Glomerular visceral epithelial cell (primary cell): ENCODE results near the gene PRDM16.

Experiments used
- DNase-seq: peaks from one replicate; pipeline ENCODE4 v3.0.0-alpha.2; 2016; ENCODE audit errors: extremely low spot score

Gene PRDM16

GRCh38 chr1:3429320-3429719 is 360.3 kb downstream of the PRDM16 start:
- DNase-seq = no peak

DNA sequence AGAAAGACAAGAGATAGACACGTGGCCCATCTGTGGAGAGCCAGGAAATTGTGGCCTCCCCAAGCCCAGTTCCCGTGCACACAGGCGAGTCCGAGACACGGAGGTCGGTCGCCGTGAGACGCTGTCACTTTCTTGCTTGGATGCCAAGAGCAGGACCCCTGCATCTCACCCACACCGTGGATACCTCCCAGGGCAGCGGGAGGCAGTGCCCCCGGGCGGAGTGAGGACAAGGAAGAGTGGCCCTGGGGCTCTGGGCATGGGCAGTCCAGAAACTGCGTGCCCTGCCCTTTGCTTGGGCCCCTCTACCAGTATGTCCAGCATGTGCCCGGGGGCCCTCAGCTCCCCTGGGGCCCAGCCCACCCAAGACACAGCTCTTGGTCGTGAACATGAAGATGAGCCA is 360.8 kb downstream of the PRDM16 start:
- no peak for DNase-seq

GRCh38 chr1:3430406-3430805 is 361.4 kb downstream of the PRDM16 start:
- no peak for DNase-seq

DNA sequence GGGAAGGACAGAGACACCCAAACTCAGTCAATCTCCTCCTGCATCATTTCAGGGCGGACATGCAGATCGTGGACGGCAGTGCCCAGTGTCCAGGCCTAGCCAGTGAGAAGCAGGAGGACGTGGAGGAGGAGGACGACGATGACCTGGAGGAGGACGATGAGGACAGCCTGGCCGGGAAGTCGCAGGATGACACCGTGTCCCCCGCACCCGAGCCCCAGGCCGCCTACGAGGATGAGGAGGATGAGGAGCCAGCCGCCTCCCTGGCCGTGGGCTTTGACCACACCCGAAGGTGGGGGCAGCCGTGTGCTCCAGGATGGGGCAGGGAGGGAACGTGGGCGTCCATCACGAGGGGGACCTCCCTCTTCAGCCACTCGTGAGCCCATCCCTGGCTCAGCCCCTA is 361.8 kb downstream of the PRDM16 start:
- DNase-seq = no peak

DNA sequence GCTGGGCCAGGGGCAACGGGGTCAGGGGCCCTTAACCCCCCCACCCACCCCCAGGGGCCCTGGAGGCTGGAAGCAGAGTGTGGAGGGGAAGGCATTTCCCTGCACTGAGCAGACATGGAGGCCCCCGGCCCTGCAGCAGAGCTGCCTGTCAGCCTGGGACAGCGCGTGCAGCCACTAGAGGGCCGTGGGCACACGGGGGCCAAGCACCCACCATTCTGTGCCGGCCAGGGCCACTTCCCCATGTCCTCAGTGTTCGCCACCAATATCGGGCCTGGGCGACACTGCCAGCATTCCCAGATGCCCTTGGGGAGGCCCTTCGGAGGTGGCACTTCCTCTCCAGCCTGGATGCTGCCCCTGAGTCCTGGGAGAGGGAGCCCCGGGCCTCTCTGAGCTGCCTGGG is 362.3 kb downstream of the PRDM16 start:
- no peak for DNase-seq

DNA sequence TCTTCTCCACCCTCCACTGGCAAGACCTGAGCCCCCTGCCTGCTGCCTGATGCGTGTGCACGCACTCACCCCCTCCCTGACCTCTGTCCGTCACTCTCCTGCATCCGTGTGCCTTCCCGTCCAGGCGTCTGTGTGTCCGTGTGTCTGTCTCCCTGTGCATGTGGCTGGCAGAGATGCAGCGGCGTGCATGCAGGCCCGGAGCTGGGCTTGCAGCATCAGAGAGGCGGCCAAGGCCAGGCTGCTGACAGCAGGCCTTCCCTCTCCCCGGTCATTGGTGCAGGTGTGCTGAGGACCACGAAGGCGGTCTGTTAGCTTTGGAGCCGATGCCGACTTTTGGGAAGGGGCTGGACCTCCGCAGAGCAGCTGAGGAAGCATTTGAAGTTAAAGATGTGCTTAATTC is 362.7 kb downstream of the PRDM16 start:
- DNase-seq = no peak

- DNase-seq = no peak
Observed at GRCh38 chr1:3432306-3432705, 363.3 kb downstream of the PRDM16 start.

- DNase-seq = no peak
Observed at GRCh38 chr1:3433076-3433475, 364.1 kb downstream of the PRDM16 start.

DNA sequence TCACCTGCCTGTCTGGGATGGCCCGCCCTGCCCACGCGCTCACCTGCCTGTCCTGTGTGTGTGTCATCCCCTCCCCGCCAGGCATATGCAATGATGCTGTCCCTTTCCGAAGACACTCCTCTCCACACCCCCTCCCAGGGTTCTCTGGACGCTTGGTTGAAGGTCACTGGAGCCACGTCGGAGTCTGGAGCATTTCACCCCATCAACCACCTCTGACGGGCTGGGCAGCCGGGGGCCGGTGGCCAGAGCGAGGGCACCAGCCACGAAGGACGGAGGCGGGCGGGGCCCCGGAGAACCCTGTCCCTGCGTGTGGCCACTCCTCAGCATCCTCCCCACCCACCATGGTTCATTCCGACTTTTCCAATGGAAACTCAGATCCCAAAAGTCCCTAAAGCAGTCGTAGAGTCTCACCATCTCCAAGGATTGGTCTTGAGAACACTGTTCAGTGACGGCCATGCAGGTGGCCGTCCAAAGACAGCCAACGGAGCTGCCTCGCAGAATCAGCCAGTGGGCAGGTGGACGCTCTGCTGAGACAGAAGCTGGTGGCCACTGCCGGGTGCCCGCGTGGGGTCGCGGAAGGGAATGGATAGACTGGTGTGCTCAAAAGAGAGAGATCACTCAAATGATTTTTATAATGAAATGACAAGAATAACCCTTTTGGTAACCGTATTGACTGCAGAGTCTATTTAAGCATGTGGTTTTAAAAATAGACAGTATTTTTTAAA is 364.8 kb downstream of the PRDM16 start:
- no peak for DNase-seq

DNA sequence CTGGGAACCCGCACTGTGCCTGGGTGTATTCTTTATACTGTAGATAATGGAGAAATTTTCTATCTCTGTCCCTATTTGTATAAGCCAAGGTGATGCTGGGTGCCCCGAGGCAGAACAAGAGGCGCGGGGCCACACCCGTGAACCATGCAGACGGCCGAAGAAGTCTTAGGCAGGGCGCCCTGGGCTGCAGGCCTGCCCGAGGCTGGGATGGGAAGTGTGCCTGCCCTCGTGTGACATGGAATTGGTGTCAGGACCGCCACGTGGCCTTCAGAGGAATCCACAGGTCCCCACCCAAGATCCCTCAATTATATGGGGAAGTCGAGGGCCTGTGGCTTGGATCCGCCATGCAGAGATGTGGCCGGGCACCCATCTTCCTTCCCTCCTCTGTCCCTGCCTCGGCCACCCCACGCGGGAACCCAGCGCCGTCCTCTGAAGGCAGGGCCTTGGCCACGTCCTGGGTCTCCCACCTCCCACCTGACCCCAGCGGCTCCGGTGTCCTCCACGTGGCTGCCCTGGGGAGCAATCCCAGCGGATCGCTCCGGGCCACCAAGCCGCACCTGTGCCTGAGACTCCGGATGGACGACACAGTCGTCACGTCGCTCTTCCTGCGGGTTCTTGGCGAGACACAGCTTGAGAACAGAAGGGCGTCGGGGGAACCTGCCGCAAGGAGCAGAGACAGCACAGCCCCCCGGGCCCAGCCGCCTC is 365.6 kb downstream of the PRDM16 start:
- DNase-seq = no peak

DNA sequence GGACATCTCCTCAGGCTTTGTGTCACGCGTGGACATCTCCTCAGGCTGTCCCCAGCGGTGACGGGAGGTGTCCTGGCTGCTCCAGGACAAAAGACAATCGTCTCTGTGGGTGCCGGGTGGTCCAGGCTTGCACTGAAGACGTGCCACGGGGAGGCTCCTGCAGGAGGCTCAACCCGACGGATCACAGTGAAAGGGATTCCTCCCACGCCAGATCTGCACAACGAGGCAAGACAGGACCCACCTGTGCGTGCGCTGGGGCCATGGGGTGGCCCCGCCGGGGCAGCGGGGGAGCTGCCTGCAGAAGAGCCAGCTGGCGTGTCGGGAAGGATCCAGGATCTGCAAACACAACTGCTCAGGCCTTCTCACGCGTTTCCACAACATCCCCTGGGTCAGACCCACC is 366.7 kb downstream of the PRDM16 start:
- DNase-seq = no peak

- DNase-seq = no peak
Observed at GRCh38 chr1:3436451-3436850, 367.4 kb downstream of the PRDM16 start.

DNA sequence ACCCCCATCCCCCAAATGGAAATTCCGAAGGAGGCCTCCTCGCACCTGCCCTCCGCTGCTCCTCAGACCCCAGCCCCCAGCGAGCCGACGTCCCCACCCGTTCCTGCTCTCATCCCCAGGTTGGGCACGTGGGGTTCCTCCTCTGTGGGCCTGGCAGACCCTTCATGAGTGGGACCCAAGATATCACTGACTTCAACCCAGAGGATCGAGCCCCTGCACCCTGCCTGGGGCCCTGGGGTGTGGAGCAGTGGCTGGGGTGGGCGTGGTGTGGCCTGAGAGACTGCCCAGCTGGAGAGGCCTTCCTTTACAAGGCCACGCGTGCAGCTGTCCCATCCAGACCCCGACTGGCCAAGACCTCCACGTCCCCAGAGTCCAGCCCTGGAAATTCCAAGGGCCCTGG is 367.9 kb downstream of the PRDM16 start:
- no peak for DNase-seq

- DNase-seq = no peak
Observed at GRCh38 chr1:3438661-3439180, 369.7 kb downstream of the PRDM16 start.

DNA sequence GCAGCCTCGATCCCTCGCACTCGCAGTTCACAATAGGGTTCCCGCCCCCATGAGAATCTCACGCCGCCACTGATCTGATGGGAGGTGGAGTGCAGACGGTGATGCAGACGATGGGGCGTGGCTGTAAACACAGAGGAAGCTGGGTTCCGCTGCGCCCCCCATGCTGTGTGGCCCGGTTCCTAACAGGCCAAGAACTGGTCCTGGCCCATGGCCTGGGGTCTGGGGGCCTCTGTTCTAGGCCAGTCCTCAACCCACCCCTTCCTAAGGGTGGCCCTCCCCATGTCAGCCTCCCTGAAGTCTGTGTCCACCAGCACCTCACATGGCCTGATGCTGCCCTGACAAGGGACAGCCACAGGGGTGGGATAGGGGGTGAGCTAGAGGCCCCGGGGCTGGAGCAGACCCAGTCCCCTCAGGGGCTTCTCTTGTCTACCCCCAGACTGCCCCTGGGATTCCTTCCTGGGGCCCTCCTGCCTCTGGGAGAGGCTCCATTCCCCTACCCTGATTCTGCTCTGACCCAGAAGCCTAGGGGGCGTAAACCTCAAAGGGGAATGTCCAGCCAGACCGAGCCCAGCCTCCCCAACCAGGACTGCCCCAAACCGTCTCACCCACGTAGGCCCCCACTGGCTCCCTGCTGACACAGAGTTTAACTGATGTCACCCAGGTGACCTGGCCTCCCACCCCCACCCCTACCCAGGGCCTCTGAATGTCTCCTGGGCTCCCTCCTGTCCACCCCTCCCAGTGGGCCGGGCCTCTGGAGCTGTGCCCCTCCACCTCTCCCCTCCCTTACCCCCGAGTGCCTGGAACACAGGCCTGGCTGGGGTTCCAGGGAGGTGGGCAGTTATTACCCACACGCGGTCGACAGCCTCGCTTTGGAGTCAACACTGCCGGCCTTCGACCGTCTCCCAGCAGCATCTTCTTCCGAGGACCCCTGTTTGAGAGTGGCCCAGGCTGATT is 370.6 kb downstream of the PRDM16 start:
- DNase-seq = no peak

GRCh38 chr1:3440300-3440681 is 371.3 kb downstream of the PRDM16 start:
- DNase-seq = no peak

DNA sequence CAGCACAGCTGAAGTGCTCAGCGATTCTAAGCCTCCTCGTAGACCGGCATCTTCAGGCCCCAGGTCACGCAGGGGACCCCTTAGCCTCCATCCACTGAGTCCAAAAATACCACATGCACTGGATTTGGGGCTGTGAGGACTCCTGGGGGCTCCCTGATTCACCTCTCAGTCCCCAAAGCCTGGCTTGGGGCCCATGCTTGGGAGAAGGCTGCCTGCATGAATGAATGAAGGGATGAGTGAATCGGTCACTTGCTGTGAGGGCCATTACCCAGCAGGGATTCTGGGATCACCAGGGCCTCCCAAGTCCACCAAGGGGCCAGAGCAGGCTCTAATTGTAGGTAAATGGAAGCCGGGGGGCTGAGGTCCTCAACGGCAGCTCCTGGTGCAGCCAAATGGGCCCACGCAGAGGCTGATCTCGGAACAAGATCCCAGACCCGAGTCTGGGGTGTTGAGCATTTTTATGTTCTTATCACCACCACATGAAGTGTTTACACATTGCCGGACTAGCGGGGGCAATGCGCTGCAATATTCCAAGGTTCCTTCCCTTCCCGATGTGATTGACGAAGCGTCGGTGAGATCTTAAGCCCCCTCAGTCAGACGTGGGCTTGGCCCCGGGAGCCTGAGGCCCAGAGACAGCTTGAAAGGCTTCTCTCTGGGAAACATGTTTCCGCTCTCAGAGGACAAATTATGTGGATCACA is 371.9 kb downstream of the PRDM16 start:
- DNase-seq = no peak

- DNase-seq = no peak
Observed at GRCh38 chr1:3441410-3441847, 372.4 kb downstream of the PRDM16 start.

DNA sequence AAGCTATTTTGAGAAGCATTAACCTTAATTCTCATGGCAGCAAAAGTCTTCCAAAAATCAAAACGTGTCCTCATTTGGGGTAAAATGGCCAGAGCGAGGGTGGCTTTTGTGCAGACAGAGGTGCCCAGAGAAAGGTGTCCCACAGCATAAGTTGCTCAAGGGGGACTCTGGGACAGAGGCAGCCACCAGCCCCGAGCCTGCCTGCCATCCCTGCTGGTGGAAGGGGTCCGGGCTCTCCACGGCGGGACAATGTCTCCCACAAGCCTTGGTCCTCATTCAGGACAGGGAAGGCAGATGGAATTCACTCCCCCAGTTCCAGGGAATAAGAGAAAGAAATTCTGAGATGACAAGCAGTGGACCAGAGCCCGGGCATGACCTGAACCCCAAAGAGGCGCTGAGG is 372.9 kb downstream of the PRDM16 start:
- DNase-seq = no peak

DNA sequence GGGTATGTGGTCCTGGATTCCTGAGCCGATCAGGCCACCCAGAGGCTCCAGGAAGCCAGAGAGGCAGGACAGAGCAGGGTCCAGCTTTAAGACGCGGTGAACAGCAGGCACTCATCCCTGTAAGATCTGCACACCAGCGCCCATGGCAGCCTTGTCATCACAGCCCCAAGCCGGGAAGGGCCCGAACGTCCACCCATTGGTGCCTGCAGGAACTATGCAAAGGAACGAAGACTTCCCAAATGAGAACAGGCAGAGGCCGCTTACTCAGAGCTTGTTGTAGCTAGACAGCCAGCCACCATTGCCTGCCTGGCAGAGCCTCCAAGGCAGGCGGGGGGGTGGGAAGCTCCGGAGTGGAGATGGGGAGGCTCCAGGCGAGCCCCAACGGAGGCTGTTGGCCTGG is 373.3 kb downstream of the PRDM16 start:
- DNase-seq = no peak

- DNase-seq = no peak
Observed at GRCh38 chr1:3442901-3443300, 373.9 kb downstream of the PRDM16 start.

DNA sequence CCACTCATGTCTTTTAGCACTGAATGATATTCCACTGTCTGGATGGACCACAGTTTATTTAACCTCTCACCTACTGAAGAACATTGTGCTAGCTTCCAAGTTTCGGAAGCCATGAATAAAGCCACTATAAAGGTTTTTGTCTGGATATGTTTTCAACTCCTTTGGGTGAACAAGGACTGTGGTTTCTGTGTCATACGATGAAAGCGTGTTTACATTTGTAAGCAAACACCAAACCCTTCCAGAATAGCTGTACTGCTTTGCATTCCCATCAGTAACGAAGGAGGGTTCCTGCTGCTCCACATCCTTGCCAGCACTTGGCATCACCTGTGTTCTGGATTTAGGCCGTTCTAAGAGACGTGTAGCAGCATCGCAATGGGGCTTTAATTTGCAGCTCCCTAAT is 374.8 kb downstream of the PRDM16 start:
- no peak for DNase-seq
